WTC11 (cell line): Measurements from ENCODE around the gene OXER1.

Experiments
- ETV6 ChIP-seq: sonication (generic); formaldehyde crosslinking; IDR thresholded peaks from 2 replicates; pipeline ENCODE4 v1.8.1; 2022; ENCODE audit warnings: mild to moderate bottlenecking, missing genetic modification reagents
- TF ChIP-seq, protein P1 (sequence below): fragments of 200-600 bp; IDR thresholded peaks from 2 replicates; pipeline ENCODE4 v1.8.0; 2022; ENCODE audit warnings: antibody characterized with exemption

DNA sequence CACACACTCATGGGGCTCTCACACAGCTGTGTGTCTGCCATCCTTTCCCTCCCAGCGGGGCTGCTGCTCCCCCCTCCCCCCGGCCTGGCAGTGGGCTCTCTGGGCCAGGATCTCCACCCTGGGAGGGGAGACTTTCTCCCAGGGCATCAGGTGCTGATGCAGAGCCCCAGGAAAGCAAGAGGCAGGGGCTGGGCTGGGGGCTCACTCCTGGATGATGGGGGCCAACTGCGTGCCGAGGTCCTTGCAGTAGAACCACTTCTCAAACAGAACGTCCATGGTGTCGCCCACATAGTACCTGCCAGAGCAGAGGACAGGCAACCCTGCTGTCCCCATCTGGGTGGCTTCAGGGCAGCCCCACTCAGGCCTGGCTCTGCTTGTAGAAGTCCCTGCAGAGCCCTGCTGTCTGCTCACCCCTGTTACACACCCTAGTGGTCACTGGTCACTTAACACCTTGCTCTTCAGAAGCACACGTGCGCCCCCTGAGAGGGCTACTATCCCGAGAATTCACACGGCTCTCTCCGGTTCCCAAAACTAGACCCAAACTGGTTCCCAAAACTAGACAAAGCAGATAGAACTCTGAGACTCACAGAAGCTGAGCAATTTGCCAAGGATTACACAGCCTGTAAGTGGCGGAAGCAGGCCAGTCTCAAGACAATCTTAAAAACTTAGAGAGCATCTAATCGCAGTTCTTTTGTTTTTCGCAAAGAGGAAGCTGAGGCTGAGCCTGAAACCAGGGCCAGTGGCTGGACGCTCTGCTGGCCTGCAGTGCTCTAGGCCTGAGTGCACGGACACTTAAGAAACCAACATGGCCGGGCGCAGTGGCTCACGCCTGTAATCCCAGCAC lies 6.6 kb upstream of the OXER1 start:
- TF ChIP-seq, protein P1, sequence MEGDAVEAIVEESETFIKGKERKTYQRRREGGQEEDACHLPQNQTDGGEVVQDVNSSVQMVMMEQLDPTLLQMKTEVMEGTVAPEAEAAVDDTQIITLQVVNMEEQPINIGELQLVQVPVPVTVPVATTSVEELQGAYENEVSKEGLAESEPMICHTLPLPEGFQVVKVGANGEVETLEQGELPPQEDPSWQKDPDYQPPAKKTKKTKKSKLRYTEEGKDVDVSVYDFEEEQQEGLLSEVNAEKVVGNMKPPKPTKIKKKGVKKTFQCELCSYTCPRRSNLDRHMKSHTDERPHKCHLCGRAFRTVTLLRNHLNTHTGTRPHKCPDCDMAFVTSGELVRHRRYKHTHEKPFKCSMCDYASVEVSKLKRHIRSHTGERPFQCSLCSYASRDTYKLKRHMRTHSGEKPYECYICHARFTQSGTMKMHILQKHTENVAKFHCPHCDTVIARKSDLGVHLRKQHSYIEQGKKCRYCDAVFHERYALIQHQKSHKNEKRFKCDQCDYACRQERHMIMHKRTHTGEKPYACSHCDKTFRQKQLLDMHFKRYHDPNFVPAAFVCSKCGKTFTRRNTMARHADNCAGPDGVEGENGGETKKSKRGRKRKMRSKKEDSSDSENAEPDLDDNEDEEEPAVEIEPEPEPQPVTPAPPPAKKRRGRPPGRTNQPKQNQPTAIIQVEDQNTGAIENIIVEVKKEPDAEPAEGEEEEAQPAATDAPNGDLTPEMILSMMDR, result peak; percentile 62
- TF ChIP-seq ETV6, result no peak
